SK-N-SH treated with all-trans-retinoic acid at 6 μM for 48 hours (cell line): Measurements from ENCODE around the gene ZNF230.

Experiments used
- ARNTL ChIP-seq: fragments of 450-650 bp; formaldehyde crosslinking; IDR thresholded peaks from 2 replicates; pipeline ENCODE4 v1.5.0; 2020; ENCODE audit warnings: low read depth, mild to moderate bottlenecking, moderate library complexity, borderline replicate concordance
- BACH2 ChIP-seq: fragments of 250-450 bp; sonication (Bioruptor Pico); IDR thresholded peaks from 2 replicates; pipeline ENCODE4 v1.9.0; 2021; ENCODE audit warnings: mild to moderate bottlenecking, borderline replicate concordance
- CREB5 ChIP-seq: fragments of 250-450 bp; sonication (Bioruptor Pico); IDR thresholded peaks from 2 replicates; pipeline ENCODE4 v1.5.1; 2020; ENCODE audit warnings: low read depth, mild to moderate bottlenecking, moderate library complexity
- GLIS3 ChIP-seq: fragments of 250-450 bp; sonication (Bioruptor Pico); IDR thresholded peaks from 2 replicates; pipeline ENCODE4 v1.5.0; 2020; ENCODE audit warnings: mild to moderate bottlenecking, moderate library complexity
- OSR1 ChIP-seq: fragments of 250-450 bp; sonication (Bioruptor Pico); IDR thresholded peaks from 2 replicates; pipeline ENCODE4 v1.8.0; 2022; ENCODE audit warnings: moderate library complexity, mild to moderate bottlenecking, inconsistent platforms
- RARB ChIP-seq: fragments of 250-450 bp; sonication (Bioruptor Pico); IDR thresholded peaks from 2 replicates; pipeline ENCODE4 v1.8.0; 2021; ENCODE audit warnings: mild to moderate bottlenecking, moderate library complexity
- SNAI2 ChIP-seq: fragments of 250-450 bp; sonication (Bioruptor Pico); IDR thresholded peaks from 2 replicates; pipeline ENCODE4 v1.5.0; 2020; ENCODE audit warnings: mild to moderate bottlenecking, moderate library complexity
- TOX ChIP-seq: fragments of 250-450 bp; sonication (Bioruptor Pico); IDR thresholded peaks from 2 replicates; pipeline ENCODE4 v1.8.0; 2021; ENCODE audit warnings: mild to moderate bottlenecking, moderate library complexity, borderline replicate concordance
- ZC3H10 ChIP-seq: fragments of 250-450 bp; sonication (Bioruptor Pico); IDR thresholded peaks from 2 replicates; pipeline ENCODE4 v1.5.1; 2021; ENCODE audit warnings: mild to moderate bottlenecking, moderate library complexity

GRCh38 chr19:43984687-43985000 lies 18.1 kb upstream of the ZNF230 start:
- TF ChIP-seq ZC3H10 (CRISPR knock-in tag) = no peak
- no peak for TF ChIP-seq SNAI2 (CRISPR knock-in tag)
- no peak for TF ChIP-seq RARB (CRISPR knock-in tag)
- no peak for TF ChIP-seq OSR1
- no peak for TF ChIP-seq ARNTL (CRISPR knock-in tag)
- no peak for TF ChIP-seq GLIS3 (CRISPR knock-in tag)
- no peak for TF ChIP-seq TOX (CRISPR knock-in tag)
- TF ChIP-seq CREB5 (CRISPR knock-in tag) = no peak
- TF ChIP-seq BACH2 (CRISPR knock-in tag) = no peak
